Left colon (tissue), 2 donors: ENCODE measurements around the gene PLCB4. TPM values are rescaled to one million over a fixed set of nuclear protein-coding genes. Genes with fewer than 3 reads are reported as not detected.

Experiments
- ATAC-seq: fragments of 200-7000 bp; cut with Tn5 transposase; one replicate; pipeline ENCODE4 v1.9.1; 2020; ENCODE audit warnings: mild to moderate bottlenecking, moderate library complexity
- DNase-seq, 2 donors: peaks; one replicate each; pipeline ENCODE4 v3.0.0-alpha.2; 2020
- intact Hi-C, 2 donors: fragments of 100-400 bp; cut with DNase I in 1 of 2; cut with micrococcal nuclease in 1 of 2; formaldehyde crosslinking; loops; one replicate each; pipeline versions ENCODE4 v1.11.2 to v1.14.0; 2022; cut with DNase I, micrococcal nuclease
- total RNA-seq, 2 donors: library from RNA; stranded (reverse); fragmentation: NEBNext Ultra II Directional; extraction: Animal tissue kit (Norgen Biotek cat#: 25700); gene quantifications; one replicate each; pipeline ENCODE4 v1.2.1, GENCODE V29; 2021
- donor health status: DM: no; HTN: no; CAD: no.
- donor health status: DM: yes; HTN: yes; CAD: no.

The PLCB4 gene
- total RNA-seq, 2 donors from 2014 or later = 45.3 to 58.2 TPM

- DNase-seq = no peak
- intact Hi-C loops = no loop called here
- no peak for ATAC-seq
Measured at GRCh38 chr20:9506280-9506821, 437.5 kb downstream of the PLCB4 start.

- no peak for ATAC-seq
- DNase-seq = no peak
- intact Hi-C loops = no loop called here
Measured at GRCh38 chr20:9506964-9507369, 438.1 kb downstream of the PLCB4 start.

- ATAC-seq = no peak
- no peak for DNase-seq
- intact Hi-C loops = no loop called here
Measured at GRCh38 chr20:9507544-9508239, 438.8 kb downstream of the PLCB4 start.

GRCh38 chr20:9508240-9508661 is 439.4 kb downstream of the PLCB4 start:
- no peak for ATAC-seq
- no peak for DNase-seq
- intact Hi-C loops = no loop called here

GRCh38 chr20:9508696-9509178 is 439.9 kb downstream of the PLCB4 start:
- DNase-seq (no peak), ATAC-seq (no peak)
- intact Hi-C loops = no loop called here

GRCh38 chr20:9509246-9509645 is 440.4 kb downstream of the PLCB4 start:
- no peak for ATAC-seq
- intact Hi-C loops = no loop called here

GRCh38 chr20:9510911-9511310 is 442.0 kb downstream of the PLCB4 start:
- ATAC-seq (no peak), DNase-seq (no peak)
- intact Hi-C loops = no loop called here

More at GRCh38 chr20:9509246-9509645, 440.4 kb downstream of the PLCB4 start:
- no peak for DNase-seq

GRCh38 chr20:9514072-9514460 is 445.2 kb downstream of the PLCB4 start:
- intact Hi-C loops = no loop called here
- ATAC-seq = no peak
- DNase-seq = no peak

- ATAC-seq = peak; percentile 25
- peak in 1 of 2 donors; percentile 15 for DNase-seq
- intact Hi-C loops = no loop called here
Measured at GRCh38 chr20:9514461-9515213, 445.8 kb downstream of the PLCB4 start, which contains the start of gene LAMP5. Gene LAMP5, plus strand, starts transcription at chr20:9514590. Its CDS starts 263 bp downstream, at chr20:9514853.

GRCh38 chr20:9515214-9515585 is 446.3 kb downstream of the PLCB4 start:
- DNase-seq (no peak), ATAC-seq (no peak)
- intact Hi-C loops = no loop called here

GRCh38 chr20:9515741-9516233 is 446.9 kb downstream of the PLCB4 start:
- no peak for ATAC-seq
- intact Hi-C loops = no loop called here
- DNase-seq = no peak

- intact Hi-C loops = no loop called here
- ATAC-seq (no peak), DNase-seq (no peak)
Measured at GRCh38 chr20:9516234-9516871, 447.5 kb downstream of the PLCB4 start.

- intact Hi-C loops = no loop called here
- ATAC-seq (no peak), DNase-seq (no peak)
Measured at GRCh38 chr20:9517297-9518162, 448.6 kb downstream of the PLCB4 start.

- intact Hi-C loops = no loop called here
- ATAC-seq (no peak), DNase-seq (no peak)
Measured at GRCh38 chr20:9518576-9519175, 449.8 kb downstream of the PLCB4 start.

GRCh38 chr20:9520086-9520485 is 451.2 kb downstream of the PLCB4 start:
- DNase-seq = no peak
- no peak for ATAC-seq
- intact Hi-C loops = no loop called here

- intact Hi-C loops = no loop called here
- DNase-seq (no peak), ATAC-seq (no peak)
Measured at GRCh38 chr20:9523636-9524035, 454.7 kb downstream of the PLCB4 start.
